HCT116 (cell line): ENCODE data around the gene SERPINB6. TPM values are rescaled to one million over a fixed set of nuclear protein-coding genes. Genes with fewer than 3 reads are reported as not detected.

Experiments
- ATAC-seq: fragments of 200-7000 bp; cut with Tn5 transposase; 2 replicates; pipeline ENCODE4 v1.9.1; 2020; ENCODE audit warnings: mild to moderate bottlenecking, moderate library complexity
- BruUV-seq: library from RNA; stranded (reverse); fragments of 400-500 nt; replicated peaks from 2 replicates; lab custom pipeline; 2021; lab: Mats Ljungman, UMichigan
- CTCF ChIA-PET: fragments of 300-600 bp; sonication (Branson Sonifier 250); formaldehyde crosslinking; loops from one replicate; lab custom pipeline; 2021; ENCODE audit warnings: antibody characterized with exemption; lab: Charles Lee
- POLR2A ChIA-PET: fragments of 300-600, 350-600 bp; sonication (Branson Sonifier 250); formaldehyde crosslinking; loops from one replicate; lab custom pipeline; 2021; ENCODE audit warnings: antibody characterized with exemption; lab: Charles Lee
- RAD21 ChIA-PET, 2 experiments: fragments of 300-600 bp; sonication (Branson Sonifier 250); formaldehyde crosslinking; loops; one replicate each; lab custom pipeline; 2023; ENCODE audit warnings: low total read pairs in 2 of 2; ENCODE audit not compliant: uncharacterized antibody in 2 of 2, unreplicated experiment in 2 of 2, low non-redundant PET in 1 of 2; lab: Charles Lee
- DNase-seq: peaks from one replicate; pipeline ENCODE4 v3.0.0-alpha.2; 2010; ENCODE audit warnings: low read depth, low spot score
- H2AFZ ChIP-seq: fragments of 200-600 bp; shearing (Covaris generic), sonication (generic); 2 replicates; pipeline ENCODE4 v1.6.1; 2017; ENCODE audit warnings: low read depth, mixed run types, mixed read lengths, antibody characterized with exemption, low read length; ENCODE audit not compliant: poor library complexity, severe bottlenecking
- H3K27ac ChIP-seq: 2 replicates; pipeline ENCODE4 v1.5.1; 2012; ENCODE audit warnings: low read depth, low read length
- H3K27me3 ChIP-seq: fragments of 200-600 bp; sonication (generic); 2 replicates; pipeline ENCODE4 v1.6.1; 2016; ENCODE audit warnings: mixed run types, low read length, mixed read lengths; ENCODE audit not compliant: insufficient read depth
- H3K36me3 ChIP-seq, 2 experiments: fragments of 200-500 bp in 1 of 2; fragments of 200-600 bp in 1 of 2; sonication (Bioruptor generic) in 1 of 2; sonication (generic) in 1 of 2; 2 replicates each; pipeline versions ENCODE4 v1.5.1 to v1.6.1; 2014 to 2016; ENCODE audit warnings: low read length in 2 of 2, inconsistent platforms in 1 of 2, mixed read lengths in 1 of 2, mixed run types in 1 of 2; ENCODE audit not compliant: insufficient read depth in 2 of 2, control insufficient read depth in 1 of 2
- H3K4me1 ChIP-seq, 2 experiments: fragments of 200-600 bp in 1 of 2; sonication (generic) in 1 of 2; 2 replicates each; pipeline versions ENCODE4 v1.5.1 to v1.6.1; 2012 to 2017; ENCODE audit warnings: low read length in 2 of 2, inconsistent platforms in 1 of 2, mild to moderate bottlenecking in 1 of 2, mixed read lengths in 1 of 2, mixed run types in 1 of 2, moderate library complexity in 1 of 2; ENCODE audit not compliant: insufficient read depth in 2 of 2, control insufficient read depth in 1 of 2
- H3K4me2 ChIP-seq: fragments of 200-600 bp; sonication (generic); 2 replicates; pipeline ENCODE4 v1.6.1; 2017; ENCODE audit warnings: mixed run types, low read length, mixed read lengths
- H3K4me3 ChIP-seq, 2 experiments: fragments of 200-600 bp in 1 of 2; sonication (generic) in 1 of 2; replicated peaks in 1 of 2; 2 replicates each; pipeline ENCODE4 v1.5.1; 2011 to 2016; ENCODE audit warnings: low read length in 2 of 2, control low read depth in 1 of 2, low read depth in 1 of 2, mild to moderate bottlenecking in 1 of 2, mixed read lengths in 1 of 2, mixed run types in 1 of 2
- H3K79me2 ChIP-seq: fragments of 200-600 bp; sonication (generic); 2 replicates; pipeline ENCODE4 v1.6.1; 2017; ENCODE audit warnings: mild to moderate bottlenecking, mixed run types, low read length, moderate library complexity, mixed read lengths; ENCODE audit not compliant: insufficient read depth
- H3K9ac ChIP-seq: fragments of 200-600 bp; sonication (generic); 2 replicates; pipeline ENCODE4 v1.6.1; 2016; ENCODE audit warnings: low read length, mixed read lengths
- H3K9me2 ChIP-seq: fragments of 200-600 bp; sonication (generic), shearing (Covaris generic); 2 replicates; pipeline ENCODE4 v1.6.1; 2017; ENCODE audit warnings: mixed run types, mild to moderate bottlenecking, moderate library complexity; ENCODE audit not compliant: insufficient read depth
- H3K9me3 ChIP-seq, 2 experiments: fragments of 200-500 bp in 1 of 2; fragments of 200-600 bp in 1 of 2; sonication (Bioruptor generic) in 1 of 2; sonication (generic) in 1 of 2; 2 replicates each; pipeline ENCODE4 v1.6.1; 2014 to 2017; ENCODE audit warnings: low read length in 2 of 2, mixed read lengths in 2 of 2, inconsistent platforms in 1 of 2, low read depth in 1 of 2, mild to moderate bottlenecking in 1 of 2, mixed run types in 1 of 2, moderate library complexity in 1 of 2; ENCODE audit not compliant: control insufficient read depth in 1 of 2, insufficient read depth in 1 of 2
- H4K20me1 ChIP-seq: fragments of 200-600 bp; sonication (generic), shearing (Covaris generic); 2 replicates; pipeline ENCODE4 v1.6.1; 2017; ENCODE audit warnings: mixed run types, mild to moderate bottlenecking, moderate library complexity; ENCODE audit not compliant: insufficient read depth
- CBX3 ChIP-seq: IDR thresholded peaks from 2 replicates; pipeline ENCODE4 v1.6.1; 2012; ENCODE audit warnings: low read depth
- CEBPB ChIP-seq: IDR thresholded peaks from 2 replicates; pipeline ENCODE4 v1.6.1; 2012; ENCODE audit warnings: low read depth
- EGR1 ChIP-seq: IDR thresholded peaks from 2 replicates; pipeline ENCODE4 v1.6.1; 2012; ENCODE audit warnings: low read depth
- FOSL1 ChIP-seq: IDR thresholded peaks from 2 replicates; pipeline ENCODE4 v1.6.1; 2012; ENCODE audit warnings: low read depth
- JUND ChIP-seq: IDR thresholded peaks from 2 replicates; pipeline ENCODE4 v1.6.1; 2012
- MAX ChIP-seq: IDR thresholded peaks from 2 replicates; pipeline ENCODE4 v1.6.1; 2012
- POLR2AphosphoS5 ChIP-seq: IDR thresholded peaks from 2 replicates; pipeline ENCODE4 v1.6.1; 2011; ENCODE audit warnings: mild to moderate bottlenecking, low read depth, low read length, moderate library complexity
- RAD21 ChIP-seq: IDR thresholded peaks from 2 replicates; pipeline ENCODE4 v1.6.1; 2012; ENCODE audit warnings: low read depth, mild to moderate bottlenecking
- SIN3A ChIP-seq: IDR thresholded peaks from 2 replicates; pipeline ENCODE4 v1.6.1; 2012; ENCODE audit warnings: low read depth
- SP1 ChIP-seq: IDR thresholded peaks from 2 replicates; pipeline ENCODE4 v1.6.1; 2012; ENCODE audit warnings: low read depth
- SRF ChIP-seq: IDR thresholded peaks from 2 replicates; pipeline ENCODE4 v1.6.1; 2012; ENCODE audit warnings: low read depth
- YY1 ChIP-seq: IDR thresholded peaks from 2 replicates; pipeline ENCODE4 v1.6.1; 2011; ENCODE audit warnings: low read length, low read depth, moderate library complexity, mild to moderate bottlenecking; ENCODE audit not compliant: insufficient replicate concordance; ENCODE audit errors: extremely low read depth
- ZFX ChIP-seq: fragments of 450-650 bp; IDR thresholded peaks from 2 replicates; pipeline ENCODE4 v1.6.1; 2017
- ZNF274 ChIP-seq: fragments of 200-500 bp; sonication (Bioruptor generic); IDR thresholded peaks from 2 replicates; pipeline ENCODE4 v1.6.1; 2014; ENCODE audit warnings: mild to moderate bottlenecking, low read depth, low read length, inconsistent platforms
- intact Hi-C: fragments of 100-400 bp; cut with micrococcal nuclease; formaldehyde crosslinking; loops from 2 replicates; pipeline ENCODE4 v1.10.0; 2022
- total RNA-seq: library from RNA; stranded (reverse); gene quantifications from one replicate; pipeline ENCODE4 v1.2.1, GENCODE V29; 2021; ENCODE audit not compliant: unreplicated experiment
- TF ChIP-seq, protein P1 (sequence below): IDR thresholded peaks from 2 replicates; pipeline ENCODE4 v1.6.1; 2012
- TF ChIP-seq, protein P2 (sequence below): IDR thresholded peaks from 2 replicates; pipeline ENCODE4 v1.6.1; 2011; ENCODE audit warnings: mild to moderate bottlenecking, low read length, moderate library complexity; ENCODE audit not compliant: insufficient replicate concordance; ENCODE audit errors: extremely low read depth

The SERPINB6 gene
- total RNA-seq, 1 experiment from 2014 or later: 103 TPM

- intact Hi-C loops: no loop called here
- no TSS peak for BruUV-seq
- no peaks in the 10 kb centered on the region for H4K20me1 ChIP-seq
- H3K4me1 ChIP-seq: peaks cover 6 to 19% of the 10 kb centered on the region in 2 experiments
- POLR2A ChIA-PET: no interaction called here
- H3K9ac ChIP-seq: no peak overlapping the region
- no peaks in the 10 kb centered on the region for H3K9me2 ChIP-seq
- ATAC-seq (no peak), DNase-seq (no peak)
- no peak overlapping the region for H2AFZ ChIP-seq
- no peak overlapping the region for H3K27ac ChIP-seq
- RAD21 ChIA-PET: no interaction called here
- H3K4me2 ChIP-seq: peak overlapping the region; percentile 24; the same call in 1 of the 2 replicates
- no peaks in the 10 kb centered on the region for H3K9me3 ChIP-seq
- H3K36me3 ChIP-seq: no peaks in the 10 kb centered on the region
- no peak overlapping the region for H3K4me3 ChIP-seq
- TF ChIP-seq MAX (no peak), YY1 (no peak), JUND (no peak), POLR2AphosphoS5 (no peak), RAD21 (no peak), CBX3 (no peak), CEBPB (no peak)
- TF ChIP-seq, protein P1, sequence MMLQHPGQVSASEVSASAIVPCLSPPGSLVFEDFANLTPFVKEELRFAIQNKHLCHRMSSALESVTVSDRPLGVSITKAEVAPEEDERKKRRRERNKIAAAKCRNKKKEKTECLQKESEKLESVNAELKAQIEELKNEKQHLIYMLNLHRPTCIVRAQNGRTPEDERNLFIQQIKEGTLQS: no peak
- TF ChIP-seq, all 23 proteins: peak for 0
- no peaks in the 10 kb centered on the region for H3K79me2 ChIP-seq
- CTCF ChIA-PET: interaction anchor here (1.4 kb wide), 1 partner anchor 41 kb away, joined by 6 read pairs; no protein-coding TSS in a partner anchor
- H3K27me3 ChIP-seq: no peaks in the 10 kb centered on the region
Observed at GRCh38 chr6:2993755-2994317, 22.5 kb upstream of the SERPINB6 start.

- Histone ChIP-seq H3K9ac (no peak overlapping the region), H4K20me1 (no peaks in the 10 kb centered on the region), H3K4me3 (no peak overlapping the region), H3K4me2 (no peak overlapping the region), H3K79me2 (no peaks in the 10 kb centered on the region), H3K4me1 (peaks cover 9 to 27% of the 10 kb centered on the region in 2 experiments), H3K9me3 (no peaks in the 10 kb centered on the region), H3K36me3 (no peaks in the 10 kb centered on the region), H3K9me2 (no peaks in the 10 kb centered on the region), H3K27me3 (no peaks in the 10 kb centered on the region), H2AFZ (no peak overlapping the region), H3K27ac (no peak overlapping the region)
- TF ChIP-seq YY1: no peak
- no peak for TF ChIP-seq ZNF274
- no peak for TF ChIP-seq FOSL1
- no peak for TF ChIP-seq SP1
- TF ChIP-seq EGR1: no peak
- no peak for TF ChIP-seq SRF
- no peak for TF ChIP-seq SIN3A
- TF ChIP-seq, protein P2, sequence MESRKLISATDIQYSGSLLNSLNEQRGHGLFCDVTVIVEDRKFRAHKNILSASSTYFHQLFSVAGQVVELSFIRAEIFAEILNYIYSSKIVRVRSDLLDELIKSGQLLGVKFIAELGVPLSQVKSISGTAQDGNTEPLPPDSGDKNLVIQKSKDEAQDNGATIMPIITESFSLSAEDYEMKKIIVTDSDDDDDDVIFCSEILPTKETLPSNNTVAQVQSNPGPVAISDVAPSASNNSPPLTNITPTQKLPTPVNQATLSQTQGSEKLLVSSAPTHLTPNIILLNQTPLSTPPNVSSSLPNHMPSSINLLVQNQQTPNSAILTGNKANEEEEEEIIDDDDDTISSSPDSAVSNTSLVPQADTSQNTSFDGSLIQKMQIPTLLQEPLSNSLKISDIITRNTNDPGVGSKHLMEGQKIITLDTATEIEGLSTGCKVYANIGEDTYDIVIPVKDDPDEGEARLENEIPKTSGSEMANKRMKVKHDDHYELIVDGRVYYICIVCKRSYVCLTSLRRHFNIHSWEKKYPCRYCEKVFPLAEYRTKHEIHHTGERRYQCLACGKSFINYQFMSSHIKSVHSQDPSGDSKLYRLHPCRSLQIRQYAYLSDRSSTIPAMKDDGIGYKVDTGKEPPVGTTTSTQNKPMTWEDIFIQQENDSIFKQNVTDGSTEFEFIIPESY: no peak
- no peak for TF ChIP-seq ZFX
- no TSS peak for BruUV-seq
- intact Hi-C loops: no loop called here
- ChIA-PET CTCF (no interaction called here), POLR2A (interaction anchor here (1.9 kb wide), 1 partner anchor 9 kb away, joined by 6 read pairs; no protein-coding TSS in a partner anchor), RAD21 (no interaction called here)
- DNase-seq: no peak
- no peak for ATAC-seq
Observed at GRCh38 chr6:2992330-2992979, 21.1 kb upstream of the SERPINB6 start.
